Measurements from ENCODE around the gene TBXA2R.

GRCh38 chr19:3614858-3615505 is 8.3 kb upstream of the TBXA2R start:
- TF ChIP-seq CTCF (conservative IDR thresholded peaks at IDR 0.05; ENCODE audit: low read depth, low read length) (no peak), ELK1 (IDR thresholded peaks at IDR 0.05; ENCODE audit: borderline replicate concordance, low read depth, low read length) (no peak), MAZ (IDR thresholded peaks at IDR 0.05; ENCODE audit: borderline replicate concordance, low read depth, low read length) (no peak), POLR2A (IDR thresholded peaks at IDR 0.05; ENCODE audit: low read depth, low read length) (no peak), MXI1 (IDR thresholded peaks at IDR 0.05; ENCODE audit: borderline replicate concordance, low read depth, low read length) (no peak), MAFK (IDR thresholded peaks at IDR 0.05; ENCODE audit: low read depth, low read length) (no peak), SMC3 (IDR thresholded peaks at IDR 0.05; ENCODE audit: low read depth, low read length) (no peak), RFX5 (IDR thresholded peaks at IDR 0.05; ENCODE audit: low read depth, low read length) (no peak), CEBPB (IDR thresholded peaks at IDR 0.05; ENCODE audit: low read depth, low read length) (no peak), USF2 (IDR thresholded peaks at IDR 0.05; ENCODE audit: low read depth, low read length) (no peak)
